GM19240 (cell line): Measurements from ENCODE around the gene CETP.
A peak's percentile ranks its signal among the peaks of the same experiment; 100 is the strongest.
"Not testable (repeated sequence)": the region's sequence is repeated elsewhere in the genome, so short reads cannot be mapped to it uniquely, and the experiment has no call there.

Experiments used
- DNase-seq: peaks from one replicate; pipeline ENCODE4 v3.0.0; 2011; ENCODE audit warnings: low spot score; ENCODE audit not compliant: insufficient read length

Gene CETP

DNA sequence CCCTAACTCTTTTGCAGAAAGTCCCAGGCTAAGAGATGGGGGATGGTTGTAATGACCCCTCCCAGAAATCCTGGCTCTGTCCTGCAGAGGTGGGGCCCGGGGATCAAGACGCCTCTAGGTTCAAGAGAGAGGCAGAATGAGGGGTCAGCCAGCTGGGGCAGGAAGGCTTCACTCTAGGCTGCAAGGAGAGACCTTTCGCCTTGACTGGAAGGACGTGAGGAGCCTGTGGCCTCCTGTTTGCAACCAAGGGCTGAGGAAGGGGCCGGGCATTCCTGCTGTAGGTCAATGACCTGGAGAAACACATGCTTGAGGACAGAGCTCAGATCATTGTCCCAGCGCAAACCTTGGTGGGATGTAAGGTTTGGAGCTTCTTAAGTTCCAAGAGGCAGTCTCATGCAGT is 8.7 kb upstream of the CETP start:
- DNase-seq, result no peak

- no peak for DNase-seq
These were observed 5.7 kb upstream of the CETP start for GRCh38 chr16:56956076-56956475.

DNA sequence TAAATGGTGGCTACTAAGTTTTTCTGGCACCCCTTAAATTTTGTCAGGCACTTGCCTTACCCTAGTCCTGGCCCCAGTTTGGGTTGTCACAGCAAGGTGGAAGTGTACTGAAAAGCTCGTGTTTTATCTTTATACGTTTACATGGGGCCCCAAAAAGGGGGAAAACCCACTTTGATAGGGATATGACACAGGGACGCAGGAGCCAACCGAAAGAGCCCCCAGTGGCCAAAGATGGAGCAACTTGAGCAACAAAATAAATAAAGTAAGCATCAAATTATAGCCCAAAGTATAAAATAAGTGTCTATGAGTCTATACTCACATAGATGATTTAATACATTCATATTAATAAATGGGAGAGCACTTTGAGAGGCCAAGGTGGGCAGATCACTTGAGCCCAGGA is 5.0 kb upstream of the CETP start:
- no peak for DNase-seq

GRCh38 chr16:56960681-56961281 is 969 bp upstream of the CETP start:
- DNase-seq, result no peak

GRCh38 chr16:56961386-56961785 is 364 bp upstream of the CETP start:
- no peak for DNase-seq

GRCh38 chr16:56964243-56965148 is 2.7 kb downstream of the CETP start:
- DNase-seq, result peak; percentile 64

DNA sequence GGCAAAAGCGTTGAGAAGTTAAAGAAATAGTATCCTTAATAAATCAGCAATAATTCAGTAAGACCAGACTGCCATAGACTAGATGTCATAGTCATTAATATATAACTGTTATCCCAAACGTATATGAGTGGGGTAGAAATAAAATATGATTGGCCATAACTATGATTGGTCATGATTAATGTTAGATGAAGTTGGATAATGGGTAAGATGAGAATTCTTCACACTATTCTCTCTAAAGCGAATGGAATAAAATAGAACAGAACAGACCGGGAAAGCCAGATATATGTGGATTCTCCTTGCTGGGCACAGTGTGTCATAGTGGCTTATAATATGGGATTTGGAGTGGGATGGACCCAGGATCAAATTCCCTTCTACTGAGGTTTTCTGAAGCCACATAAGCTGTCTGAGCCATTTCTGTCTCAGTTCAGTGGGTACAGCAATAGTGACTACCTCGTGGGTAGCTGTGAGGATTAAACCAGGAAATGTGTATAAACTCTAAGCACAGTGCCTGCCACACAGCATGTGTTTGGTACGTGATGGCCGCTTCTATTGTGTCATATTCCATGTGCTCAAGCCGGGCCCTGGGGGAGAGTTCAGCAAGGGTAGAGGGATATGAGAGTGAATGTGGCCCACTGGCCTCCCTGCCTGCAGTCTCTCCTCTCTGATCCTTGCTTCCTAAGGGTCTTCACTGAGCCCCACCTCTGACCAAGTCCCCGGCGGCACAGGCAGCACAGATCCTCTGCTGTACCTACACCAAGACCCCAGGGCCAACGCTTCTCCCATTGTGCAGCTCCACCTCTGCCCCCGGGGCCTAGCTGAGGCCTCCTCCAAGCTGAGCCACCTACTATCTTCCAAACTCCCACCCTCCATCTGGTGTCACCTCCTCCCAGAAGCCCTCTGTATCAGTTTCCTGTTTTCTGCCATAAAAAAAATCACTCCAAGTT is 3.7 kb downstream of the CETP start:
- DNase-seq, result no peak

- no peak for DNase-seq
These were observed 4.3 kb downstream of the CETP start for GRCh38 chr16:56966093-56966475.

DNA sequence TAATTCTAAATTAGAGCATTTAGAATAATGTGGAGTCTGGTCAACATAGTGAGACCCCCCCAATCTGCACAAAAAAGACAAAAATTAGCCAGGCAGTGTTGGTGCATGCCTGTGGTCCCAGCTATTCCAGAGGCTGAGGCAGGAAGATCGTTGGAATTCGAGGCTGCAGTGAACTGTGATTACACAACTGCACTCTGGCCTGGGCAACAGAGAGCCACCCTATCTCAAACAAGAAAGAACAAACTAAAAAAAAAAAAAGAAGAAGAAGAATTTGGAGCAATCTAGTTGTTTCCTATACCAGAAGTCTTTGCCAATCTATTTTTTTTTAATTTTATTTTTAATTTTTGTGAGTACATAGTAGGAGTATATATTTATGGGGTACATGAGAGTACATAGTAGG is 6.0 kb downstream of the CETP start:
- DNase-seq, result no peak

DNA sequence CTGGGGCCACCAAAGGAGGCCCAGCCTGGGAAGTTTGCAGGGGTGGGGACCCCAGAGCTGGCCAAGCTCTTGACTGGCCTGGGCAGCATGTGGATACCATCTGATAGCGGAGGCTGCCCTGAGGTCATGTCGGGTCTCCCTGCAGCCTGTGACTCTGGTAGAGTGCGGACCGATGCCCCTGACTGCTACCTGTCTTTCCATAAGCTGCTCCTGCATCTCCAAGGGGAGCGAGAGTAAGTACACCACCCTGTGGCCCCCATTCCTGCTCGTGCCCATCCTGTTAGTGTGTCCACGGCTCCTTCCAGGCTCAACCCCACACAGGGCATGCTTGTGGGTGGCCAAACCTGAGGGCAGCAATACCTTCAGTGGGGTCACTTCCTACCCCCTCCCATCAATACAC is 8.0 kb downstream of the CETP start:
- DNase-seq, result no peak

DNA sequence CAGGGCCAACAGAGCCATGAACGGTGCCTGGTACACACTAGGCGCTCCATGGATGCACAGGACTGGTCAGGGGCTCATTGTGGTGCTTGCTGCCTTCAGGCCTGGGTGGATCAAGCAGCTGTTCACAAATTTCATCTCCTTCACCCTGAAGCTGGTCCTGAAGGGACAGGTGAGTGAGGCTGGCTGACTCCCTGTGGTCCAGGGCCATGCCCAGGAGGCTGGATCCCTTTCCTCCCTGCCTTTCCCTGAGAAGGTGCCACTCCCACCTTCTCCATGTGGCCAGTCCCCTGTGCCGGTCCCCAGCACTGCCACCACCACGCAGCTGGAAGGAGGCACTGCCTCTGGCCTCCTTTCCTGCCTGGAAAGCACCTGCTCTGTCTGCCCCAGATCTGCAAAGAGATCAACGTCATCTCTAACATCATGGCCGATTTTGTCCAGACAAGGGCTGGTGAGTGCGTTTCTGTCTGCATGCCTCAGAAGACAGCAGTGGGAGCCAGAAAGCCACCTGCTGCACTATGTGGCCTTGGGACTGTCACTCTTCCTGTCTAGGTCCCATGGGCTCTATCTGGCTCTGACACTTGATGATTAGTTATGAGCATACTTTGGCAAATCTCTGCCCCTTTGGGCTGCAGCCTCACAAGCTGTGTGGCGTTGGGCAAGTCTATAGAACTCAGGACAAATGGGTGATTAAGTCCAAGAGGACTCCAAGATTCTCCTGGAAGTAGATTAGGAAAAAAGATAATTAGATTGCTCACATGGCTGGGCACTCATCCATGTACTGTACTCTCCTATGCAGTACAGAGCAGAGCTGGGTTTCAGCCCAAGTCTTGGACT is 9.4 kb downstream of the CETP start:
- DNase-seq, result no peak

GRCh38 chr16:56971768-56972043 is 10.0 kb downstream of the CETP start:
- DNase-seq, result no peak

DNA sequence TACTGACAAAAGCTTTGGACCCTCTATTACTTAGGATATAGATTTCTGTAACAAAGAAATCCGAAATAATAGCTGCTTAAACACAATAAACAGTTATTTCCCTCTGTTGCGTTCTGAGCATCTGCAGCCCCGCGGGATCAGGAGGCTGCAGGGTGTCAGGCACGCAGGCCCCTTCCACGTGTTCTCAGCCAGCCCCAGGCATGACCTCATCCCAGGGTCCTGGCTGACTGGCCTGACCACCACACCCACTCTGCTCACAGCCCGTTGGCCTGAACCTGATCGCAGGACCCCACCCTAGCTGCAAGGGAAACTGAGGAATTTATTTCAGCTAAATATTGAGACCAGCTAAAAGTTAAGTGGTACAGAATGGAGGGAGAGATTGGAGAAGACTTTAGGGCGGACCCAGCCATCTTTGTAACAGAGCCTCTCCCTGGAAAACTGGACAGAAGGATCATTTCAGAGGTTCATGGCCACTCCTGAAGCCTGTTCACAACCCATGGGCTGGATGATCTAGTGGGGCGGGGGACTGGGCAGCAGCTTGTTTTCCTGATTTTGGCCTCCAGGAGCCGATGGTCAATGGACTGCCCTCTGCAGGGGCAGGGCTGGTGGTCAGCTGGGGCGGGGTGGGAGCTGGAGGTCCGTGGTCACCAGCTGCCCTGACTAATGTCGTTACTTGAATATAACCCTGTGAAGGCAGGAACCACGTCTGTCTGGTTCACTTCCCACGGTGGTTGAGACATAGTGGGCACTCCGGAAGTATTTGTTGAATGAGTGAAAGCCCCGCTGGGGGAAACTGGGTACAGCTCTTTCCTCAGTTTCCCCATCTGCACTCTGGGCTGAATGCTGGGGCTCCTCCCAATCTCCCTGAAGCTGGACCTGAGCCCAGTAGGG is 10.9 kb downstream of the CETP start:
- DNase-seq, result no peak

DNA sequence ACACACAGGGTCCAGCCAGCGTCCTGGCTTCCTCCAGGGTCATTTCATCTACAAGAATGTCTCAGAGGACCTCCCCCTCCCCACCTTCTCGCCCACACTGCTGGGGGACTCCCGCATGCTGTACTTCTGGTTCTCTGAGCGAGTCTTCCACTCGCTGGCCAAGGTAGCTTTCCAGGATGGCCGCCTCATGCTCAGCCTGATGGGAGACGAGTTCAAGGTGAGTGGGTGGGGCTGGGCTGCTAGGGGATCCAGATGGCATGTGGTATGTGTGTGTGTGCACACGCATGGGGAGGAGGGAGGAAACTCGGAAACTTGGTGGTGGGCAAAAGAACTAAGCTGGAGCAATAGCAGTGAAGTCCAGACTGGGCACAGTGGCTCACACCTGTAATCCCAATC is 11.5 kb downstream of the CETP start:
- DNase-seq, result no peak

GRCh38 chr16:56973899-56974298 is 12.1 kb downstream of the CETP start:
- DNase-seq, result not testable (repeated sequence)

DNA sequence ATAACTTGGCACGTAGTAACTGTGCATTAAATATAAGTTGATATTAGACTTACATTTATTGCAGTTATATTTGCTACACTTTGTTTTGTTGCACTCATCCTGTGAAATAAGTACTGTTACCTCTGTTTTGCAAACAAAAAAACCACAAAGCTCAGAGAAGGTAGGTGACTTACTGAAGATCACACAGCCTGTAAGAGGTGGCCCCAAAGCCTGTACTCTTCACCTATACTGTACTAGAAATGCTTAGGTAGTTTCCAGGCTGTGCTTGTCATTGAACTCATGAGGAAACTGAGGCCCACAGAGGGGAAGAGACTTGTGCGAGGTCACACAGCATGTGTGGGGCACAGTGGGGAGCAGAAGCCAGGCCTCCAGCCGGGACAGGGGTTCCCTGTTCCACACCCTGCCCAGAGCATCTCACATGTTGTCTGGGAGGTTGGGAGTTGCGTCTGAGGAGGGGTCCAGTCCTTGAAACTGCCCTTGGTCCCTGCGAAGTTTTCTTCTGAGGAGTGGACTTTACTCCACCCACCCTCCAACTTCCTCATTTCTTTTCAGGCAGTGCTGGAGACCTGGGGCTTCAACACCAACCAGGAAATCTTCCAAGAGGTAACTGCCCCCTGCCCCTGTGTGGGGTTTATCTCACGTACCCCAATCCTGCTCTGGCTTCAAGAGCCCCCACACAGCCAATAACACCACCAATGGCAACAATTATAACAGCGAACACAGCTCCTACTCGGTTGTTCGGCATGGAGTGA is 13.0 kb downstream of the CETP start:
- DNase-seq, result no peak

- no peak for DNase-seq
These were observed 14.0 kb downstream of the CETP start for GRCh38 chr16:56975714-56976113.

DNA sequence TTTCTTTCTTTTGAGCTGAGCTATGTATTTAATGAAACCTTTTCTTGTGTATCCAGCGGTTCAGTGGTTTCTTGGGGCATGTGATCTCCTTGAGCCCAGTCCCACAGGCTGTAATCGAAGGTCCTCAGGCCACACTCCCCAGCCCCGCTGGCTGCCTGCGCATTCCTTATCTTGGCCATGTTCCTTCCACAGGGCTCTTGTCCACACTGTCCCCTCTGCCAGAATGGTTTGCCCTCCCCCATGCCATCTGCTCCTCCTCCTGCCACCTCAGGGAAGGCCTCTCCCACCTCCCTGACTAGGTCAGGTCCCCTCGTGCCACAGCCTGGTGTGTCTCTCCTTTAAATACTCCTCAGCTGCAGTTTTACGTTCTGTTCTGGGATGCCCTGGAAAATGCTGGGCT is 15.5 kb downstream of the CETP start:
- no peak for DNase-seq

DNA sequence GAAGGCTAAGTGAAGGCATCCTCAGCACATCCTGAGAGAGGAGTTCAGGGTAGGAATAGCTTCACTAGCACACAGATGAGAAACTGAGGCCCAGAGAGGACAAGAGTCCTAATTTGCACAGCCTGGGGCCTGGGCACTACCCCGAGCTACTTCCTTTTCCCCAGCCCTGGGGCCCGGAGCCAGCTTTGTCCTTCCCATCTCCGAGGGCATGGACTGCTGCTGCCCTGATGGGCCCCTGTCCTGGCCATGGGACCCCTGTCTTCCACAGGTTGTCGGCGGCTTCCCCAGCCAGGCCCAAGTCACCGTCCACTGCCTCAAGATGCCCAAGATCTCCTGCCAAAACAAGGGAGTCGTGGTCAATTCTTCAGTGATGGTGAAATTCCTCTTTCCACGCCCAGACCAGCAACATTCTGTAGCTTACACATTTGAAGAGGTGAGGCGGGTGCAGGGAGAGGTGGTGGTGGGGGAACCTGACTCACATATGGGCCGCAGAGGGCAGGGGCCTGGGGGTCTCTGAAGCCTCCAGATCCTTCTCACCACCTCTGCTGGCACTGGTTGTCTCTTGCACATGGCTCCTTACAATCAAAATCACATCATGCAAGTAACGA is 16.2 kb downstream of the CETP start:
- no peak for DNase-seq
